Neuronal stem cell (in vitro differentiated cells): ENCODE data around the gene TUBGCP6.
A peak's percentile ranks its signal among the peaks of the same experiment; 100 is the strongest.

ENCODE experiments used
- DNase-seq: peaks from one replicate; pipeline ENCODE4 v3.0.0-alpha.2; 2013; ENCODE audit warnings: low spot score
- H2AFZ ChIP-seq: one replicate; pipeline ENCODE4 v1.6.1; 2013; ENCODE audit warnings: mild to moderate bottlenecking, low read length, inconsistent platforms
- H2AK5ac ChIP-seq: 2 replicates; pipeline ENCODE4 v1.6.1; 2013; ENCODE audit warnings: low read depth, mild to moderate bottlenecking, inconsistent platforms, low read length, moderate library complexity, mixed read lengths
- H2BK120ac ChIP-seq: 2 replicates; pipeline ENCODE4 v1.6.1; 2013; ENCODE audit warnings: low read depth, mild to moderate bottlenecking, inconsistent platforms, low read length, moderate library complexity, mixed read lengths
- H2BK12ac ChIP-seq: one replicate; pipeline ENCODE4 v1.6.1; 2013; ENCODE audit warnings: low read length, inconsistent platforms
- H2BK15ac ChIP-seq: 2 replicates; pipeline ENCODE4 v1.6.1; 2013; ENCODE audit warnings: mild to moderate bottlenecking, low read length, inconsistent platforms, mixed read lengths
- H2BK5ac ChIP-seq: one replicate; pipeline ENCODE4 v1.6.1; 2013; ENCODE audit warnings: inconsistent platforms, mild to moderate bottlenecking, low read length, moderate library complexity
- H3K14ac ChIP-seq: one replicate; pipeline ENCODE4 v1.6.1; 2013; ENCODE audit warnings: low read length, inconsistent platforms
- H3K18ac ChIP-seq: 2 replicates; pipeline ENCODE4 v1.6.1; 2013; ENCODE audit warnings: low read length, inconsistent platforms
- H3K23ac ChIP-seq: 2 replicates; pipeline ENCODE4 v1.6.1; 2013; ENCODE audit warnings: low read depth, mild to moderate bottlenecking, mixed read lengths, low read length, inconsistent platforms; ENCODE audit not compliant: poor library complexity
- H3K27ac ChIP-seq: replicated peaks from 3 replicates; pipeline ENCODE4 v1.5.1; 2013; ENCODE audit warnings: low read length, inconsistent platforms
- H3K27me3 ChIP-seq, 3 experiments: 2 replicates each; pipeline ENCODE4 v1.6.1; 2013; ENCODE audit warnings: low read length in 3 of 3, mild to moderate bottlenecking in 2 of 3, inconsistent platforms in 1 of 3, low read depth in 1 of 3, mixed read lengths in 1 of 3, moderate library complexity in 1 of 3; ENCODE audit not compliant: control insufficient read depth in 3 of 3, insufficient read depth in 3 of 3
- H3K36me3 ChIP-seq, 2 donors: replicated peaks in 1 of 2; 2 replicates each; pipeline ENCODE4 v1.6.1; 2013; ENCODE audit warnings: low read length in 2 of 2; ENCODE audit not compliant: control insufficient read depth in 2 of 2, insufficient read depth in 2 of 2
- H3K4ac ChIP-seq: 2 replicates; pipeline ENCODE4 v1.6.1; 2013; ENCODE audit warnings: inconsistent platforms, mild to moderate bottlenecking, low read length, moderate library complexity
- H3K4me1 ChIP-seq, 2 donors: 1 replicate in 1 of 2; 2 replicates in 1 of 2; pipeline ENCODE4 v1.6.1; 2013; ENCODE audit warnings: low read length in 2 of 2, low read depth in 1 of 2; ENCODE audit not compliant: control insufficient read depth in 2 of 2, insufficient read depth in 1 of 2
- H3K4me2 ChIP-seq: one replicate; pipeline ENCODE4 v1.6.1; 2013; ENCODE audit warnings: mild to moderate bottlenecking, low read length, inconsistent platforms; ENCODE audit not compliant: insufficient read depth, poor library complexity, severe bottlenecking
- H3K4me3 ChIP-seq, 2 donors: 2 replicates each; pipeline ENCODE4 v1.5.1; 2013; ENCODE audit warnings: low read length in 2 of 2, mild to moderate bottlenecking in 2 of 2, inconsistent platforms in 1 of 2, moderate library complexity in 1 of 2
- H3K79me1 ChIP-seq: one replicate; pipeline ENCODE4 v1.6.1; 2013; ENCODE audit warnings: low read depth, mild to moderate bottlenecking, inconsistent platforms, low read length, moderate library complexity
- H3K9ac ChIP-seq: one replicate; pipeline ENCODE4 v1.6.1; 2013; ENCODE audit warnings: mild to moderate bottlenecking, low read depth, low read length, inconsistent platforms; ENCODE audit not compliant: poor library complexity
- H3K9me3 ChIP-seq, 2 donors: replicated peaks in 1 of 2; 2 replicates each; pipeline versions ENCODE3 to v1.6.1; 2013; ENCODE audit warnings: low read length in 2 of 2, mild to moderate bottlenecking in 2 of 2, inconsistent platforms in 1 of 2, low read depth in 1 of 2, mixed read lengths in 1 of 2, moderate library complexity in 1 of 2; ENCODE audit not compliant: control insufficient read depth in 2 of 2, insufficient read depth in 1 of 2
- H4K8ac ChIP-seq: one replicate; pipeline ENCODE4 v1.6.1; 2013; ENCODE audit warnings: low read depth, mild to moderate bottlenecking, inconsistent platforms, low read length, moderate library complexity
- H4K91ac ChIP-seq: one replicate; pipeline ENCODE4 v1.6.1; 2013; ENCODE audit warnings: low read length, low read depth, mild to moderate bottlenecking, inconsistent platforms; ENCODE audit not compliant: poor library complexity
- WGBS, 2 donors: extraction: QIAGEN DNeasy Blood & Tissue Kit; methylation state at CpG; one replicate each; pipeline ENCODE4 v1.1.7; 2013; ENCODE audit warnings: missing lambda C conversion rate in 2 of 2, mixed read lengths in 1 of 2; ENCODE audit not compliant: insufficient read length in 2 of 2, insufficient replicate concordance in 1 of 2; ENCODE audit errors: extremely low coverage in 2 of 2; 5-methylcytosine and 5-hydroxymethylcytosine counted together

Gene TUBGCP6

DNA sequence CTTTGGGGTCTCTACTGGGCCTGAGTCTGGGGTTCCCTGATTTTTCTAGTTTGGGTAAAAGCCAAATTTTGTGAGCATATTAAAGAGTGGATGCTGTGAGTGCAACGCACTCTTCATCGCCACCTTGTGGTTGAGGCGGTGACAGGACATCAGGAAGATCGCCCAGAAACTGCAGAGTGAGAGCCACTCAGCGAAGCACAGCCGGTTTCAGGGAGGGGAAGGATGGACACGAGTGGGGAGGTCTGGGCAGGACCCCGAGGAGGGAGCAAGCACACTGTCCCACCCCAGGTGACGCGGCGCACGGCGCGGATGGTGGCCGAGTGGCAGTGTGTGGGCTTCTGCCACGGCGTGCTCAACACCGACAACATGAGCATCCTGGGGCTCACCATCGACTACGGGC lies 34.9 kb downstream of the TUBGCP6 start:
- no peak overlapping the region for H2BK5ac ChIP-seq
- no peak overlapping the region for H2BK120ac ChIP-seq
- H2BK12ac ChIP-seq, result no peak overlapping the region
- no peak overlapping the region for H2BK15ac ChIP-seq
- H2AFZ ChIP-seq, result no peak overlapping the region
- no peak overlapping the region for H3K18ac ChIP-seq
- no peak overlapping the region for H2AK5ac ChIP-seq
- H3K4me3 ChIP-seq, result no peak overlapping the region
- H3K27ac ChIP-seq, result no peak overlapping the region
- H3K4ac ChIP-seq, result no peak overlapping the region
- DNase-seq, result no peak
- H3K79me1 ChIP-seq, result peaks cover 5% of the 10 kb centered on the region
- no peaks in the 10 kb centered on the region for H3K27me3 ChIP-seq
- peaks cover 36 to 78% of the 10 kb centered on the region in 2 donors for H3K36me3 ChIP-seq
- H4K91ac ChIP-seq, result no peak overlapping the region
- peaks cover 0 to 8% of the 10 kb centered on the region in 2 donors for H3K4me1 ChIP-seq
- H3K9ac ChIP-seq, result peak overlapping the region; percentile 72
- no peak overlapping the region for H3K14ac ChIP-seq
- peaks cover 0 to 2% of the 10 kb centered on the region in 2 donors for H3K9me3 ChIP-seq
- no peak overlapping the region for H3K23ac ChIP-seq
- H4K8ac ChIP-seq, result no peak overlapping the region
- no peak overlapping the region for H3K4me2 ChIP-seq
- no CpG with 5 or more reads among the region's 20 CpGs for WGBS, 2 donors

DNA sequence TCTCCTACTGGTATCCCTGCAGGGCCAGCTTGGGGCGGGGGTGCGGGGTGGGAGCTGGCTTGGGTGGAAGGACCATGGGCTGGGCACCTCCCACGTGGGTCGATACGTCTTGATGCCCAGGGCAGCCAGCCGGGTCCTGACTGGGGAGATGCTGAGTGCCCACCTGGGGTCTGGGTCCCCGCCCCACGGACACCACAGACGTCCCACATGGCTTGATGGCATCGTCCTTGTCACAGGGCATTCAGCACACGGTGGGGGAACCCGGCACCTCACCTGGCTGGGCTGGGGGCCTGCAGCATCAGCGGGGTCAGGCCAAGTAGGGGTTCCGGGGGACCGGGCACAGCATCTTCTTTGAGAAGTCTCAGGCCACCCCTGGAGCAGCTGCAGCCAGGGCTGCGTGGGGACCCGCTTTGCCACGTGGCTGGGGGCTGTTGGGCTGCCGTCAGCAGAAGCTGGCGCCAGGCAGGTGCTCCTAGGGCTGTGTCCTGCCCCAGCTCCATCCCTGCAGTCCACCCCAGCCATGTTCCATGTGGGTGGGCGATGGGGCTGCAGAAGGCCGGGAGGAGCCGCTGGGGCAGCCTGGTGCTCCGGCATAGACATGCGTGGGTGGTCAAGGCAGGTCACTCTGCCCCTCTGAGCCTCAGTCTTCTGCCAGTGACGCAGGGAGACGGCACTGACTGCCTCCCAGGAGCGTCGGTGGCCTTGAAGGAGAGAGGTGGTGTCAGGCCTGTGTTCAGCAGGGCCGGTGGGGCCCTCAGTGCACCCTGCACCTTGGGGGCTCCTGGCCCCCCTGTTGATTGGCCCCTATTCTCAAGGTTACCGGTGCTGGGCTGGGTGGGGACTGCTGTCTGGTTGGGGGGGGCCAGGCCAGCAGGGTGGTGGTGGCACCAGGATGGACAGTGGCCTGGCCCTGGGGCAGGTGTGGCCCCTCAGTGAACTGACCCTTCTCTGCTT lies 35.6 kb downstream of the TUBGCP6 start:
- peaks cover 0 to 8% of the 10 kb centered on the region in 2 donors for H3K4me1 ChIP-seq
- H3K23ac ChIP-seq, result peak overlapping the region; percentile 43
- H3K79me1 ChIP-seq, result peaks cover 5% of the 10 kb centered on the region
- H3K9me3 ChIP-seq, result peaks cover 0 to 2% of the 10 kb centered on the region in 2 donors
- H3K27me3 ChIP-seq, result no peaks in the 10 kb centered on the region
- no peak for DNase-seq
- no peak overlapping the region for H4K91ac ChIP-seq
- H2AFZ ChIP-seq, result no peak overlapping the region
- H3K36me3 ChIP-seq, result peaks cover 34 to 78% of the 10 kb centered on the region in 2 donors
- H3K27ac ChIP-seq, result no peak overlapping the region
- no peak overlapping the region for H3K4ac ChIP-seq
- no peak overlapping the region for H2BK5ac ChIP-seq
- H3K9ac ChIP-seq, result peak overlapping the region; percentile 74
- no peak overlapping the region for H2BK12ac ChIP-seq
- H3K18ac ChIP-seq, result peak overlapping the region; percentile 21
- no peak overlapping the region for H2BK120ac ChIP-seq
- no peak overlapping the region for H3K4me2 ChIP-seq
- H2AK5ac ChIP-seq, result no peak overlapping the region
- peak overlapping the region; percentile 23 for H4K8ac ChIP-seq
- H2BK15ac ChIP-seq, result no peak overlapping the region
- no peak overlapping the region for H3K4me3 ChIP-seq
- no CpG with 5 or more reads among the region's 31 CpGs for WGBS, 2 donors
- no peak overlapping the region for H3K14ac ChIP-seq

DNA sequence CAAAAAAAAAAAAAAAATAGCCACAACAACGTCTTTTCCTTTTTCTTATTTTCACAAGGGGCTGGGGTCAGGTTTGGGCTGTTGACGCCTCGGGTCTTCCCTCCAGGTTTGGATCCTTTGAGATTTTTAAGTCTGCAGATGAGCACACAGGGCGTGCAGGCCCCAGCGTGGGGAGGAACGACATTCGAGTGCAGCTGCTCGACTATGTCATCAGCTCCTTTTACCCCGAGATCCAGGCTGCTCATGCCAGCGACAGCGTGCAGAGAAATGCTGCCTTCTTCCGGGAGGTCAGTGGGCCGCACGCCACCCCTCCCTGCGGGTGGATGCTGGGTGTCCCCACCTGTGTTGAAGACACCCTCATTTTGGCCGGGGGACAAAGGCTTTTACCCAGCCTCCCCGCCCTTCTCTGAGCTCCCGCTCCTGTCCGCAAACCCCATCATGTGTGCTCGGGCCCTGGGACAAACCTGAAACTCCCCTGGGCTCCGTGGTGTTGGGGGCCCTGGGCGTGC lies 36.3 kb downstream of the TUBGCP6 start:
- H3K18ac ChIP-seq, result no peak overlapping the region
- no peak overlapping the region for H2BK12ac ChIP-seq
- H3K9me3 ChIP-seq, result peaks cover 2 to 4% of the 10 kb centered on the region in 2 donors
- no peak overlapping the region for H2AK5ac ChIP-seq
- no peak overlapping the region for H3K14ac ChIP-seq
- no peak overlapping the region for H4K91ac ChIP-seq
- no peak overlapping the region for H2BK5ac ChIP-seq
- peaks cover 35 to 77% of the 10 kb centered on the region in 2 donors for H3K36me3 ChIP-seq
- no peak overlapping the region for H3K4me2 ChIP-seq
- H2AFZ ChIP-seq, result no peak overlapping the region
- H3K9ac ChIP-seq, result no peak overlapping the region
- no peak for DNase-seq
- H3K79me1 ChIP-seq, result peaks cover 5% of the 10 kb centered on the region
- H3K27me3 ChIP-seq, result no peaks in the 10 kb centered on the region
- H3K4me3 ChIP-seq, result no peak overlapping the region
- no peak overlapping the region for H2BK15ac ChIP-seq
- no peak overlapping the region for H4K8ac ChIP-seq
- peaks cover 0 to 8% of the 10 kb centered on the region in 2 donors for H3K4me1 ChIP-seq
- H2BK120ac ChIP-seq, result no peak overlapping the region
- H3K4ac ChIP-seq, result no peak overlapping the region
- no peak overlapping the region for H3K27ac ChIP-seq
- WGBS, 2 donors, result no CpG with 5 or more reads among the region's 22 CpGs
- no peak overlapping the region for H3K23ac ChIP-seq
